ENCODE measurements around the gene ACP1.
"Not testable (repeated sequence)": the region's sequence is repeated elsewhere in the genome, so short reads cannot be mapped to it uniquely, and the experiment has no call there.

The ACP1 gene

GRCh38 chr2:295090-295489 lies 30.3 kb downstream of the ACP1 start:
- peaks cover 45% of the 10 kb centered on the region for H3K27me3 Mint-ChIP-seq (ENCODE audit: low read depth)
- peaks cover 4% of the 10 kb centered on the region for H3K9me3 Mint-ChIP-seq
- H3K4me3 Mint-ChIP-seq = no peak overlapping the region
- no peaks in the 10 kb centered on the region for H3K36me3 Mint-ChIP-seq (ENCODE audit: low read depth)
- H3K27ac Mint-ChIP-seq = no peak overlapping the region
- H3K4me1 Mint-ChIP-seq (ENCODE audit: low read depth) = no peaks in the 10 kb centered on the region

- Mint-ChIP-seq H3K27ac (no peak overlapping the region), H3K9me3 (peaks cover 8% of the 10 kb centered on the region), H3K4me1 (ENCODE audit: low read depth) (no peaks in the 10 kb centered on the region), H3K27me3 (ENCODE audit: low read depth) (peaks cover 34% of the 10 kb centered on the region), H3K36me3 (ENCODE audit: low read depth) (no peaks in the 10 kb centered on the region), H3K4me3 (no peak overlapping the region)
Measured at GRCh38 chr2:296354-296753, 31.6 kb downstream of the ACP1 start.

GRCh38 chr2:305366-305765 lies 40.6 kb downstream of the ACP1 start:
- Mint-ChIP-seq H3K27me3 (ENCODE audit: low read depth) (peaks cover 12% of the 10 kb centered on the region), H3K4me1 (ENCODE audit: low read depth) (no peaks in the 10 kb centered on the region), H3K9me3 (peaks cover 4% of the 10 kb centered on the region), H3K27ac (no peak overlapping the region), H3K4me3 (no peak overlapping the region), H3K36me3 (ENCODE audit: low read depth) (no peaks in the 10 kb centered on the region)

GRCh38 chr2:309148-309953 lies 44.6 kb downstream of the ACP1 start:
- H3K4me3 Mint-ChIP-seq = no peak overlapping the region
- H3K4me1 Mint-ChIP-seq (ENCODE audit: low read depth) = no peaks in the 10 kb centered on the region
- H3K27me3 Mint-ChIP-seq (ENCODE audit: low read depth) = no peaks in the 10 kb centered on the region
- H3K27ac Mint-ChIP-seq = no peak overlapping the region
- no peaks in the 10 kb centered on the region for H3K36me3 Mint-ChIP-seq (ENCODE audit: low read depth)
- no peaks in the 10 kb centered on the region for H3K9me3 Mint-ChIP-seq

GRCh38 chr2:309954-310510 lies 45.3 kb downstream of the ACP1 start:
- H3K27me3 Mint-ChIP-seq (ENCODE audit: low read depth) = no peaks in the 10 kb centered on the region
- H3K9me3 Mint-ChIP-seq = no peaks in the 10 kb centered on the region
- no peak overlapping the region for H3K27ac Mint-ChIP-seq
- no peaks in the 10 kb centered on the region for H3K36me3 Mint-ChIP-seq (ENCODE audit: low read depth)
- H3K4me1 Mint-ChIP-seq (ENCODE audit: low read depth) = no peaks in the 10 kb centered on the region
- no peak overlapping the region for H3K4me3 Mint-ChIP-seq

- Mint-ChIP-seq H3K4me1 (ENCODE audit: low read depth) (no peaks in the 10 kb centered on the region), H3K27me3 (ENCODE audit: low read depth) (peaks cover 2% of the 10 kb centered on the region), H3K27ac (no peak overlapping the region), H3K4me3 (no peak overlapping the region), H3K9me3 (no peaks in the 10 kb centered on the region), H3K36me3 (ENCODE audit: low read depth) (no peaks in the 10 kb centered on the region)
Measured at GRCh38 chr2:310994-311393, 46.2 kb downstream of the ACP1 start.

GRCh38 chr2:313991-314390 lies 49.2 kb downstream of the ACP1 start:
- Mint-ChIP-seq H3K27ac (no peak overlapping the region), H3K4me1 (ENCODE audit: low read depth) (peaks cover 19% of the 10 kb centered on the region), H3K4me3 (no peak overlapping the region), H3K27me3 (ENCODE audit: low read depth) (peaks cover 5% of the 10 kb centered on the region), H3K36me3 (ENCODE audit: low read depth) (peaks cover 1% of the 10 kb centered on the region), H3K9me3 (no peaks in the 10 kb centered on the region)

- peaks cover 3% of the 10 kb centered on the region for H3K36me3 Mint-ChIP-seq (ENCODE audit: low read depth)
- H3K27me3 Mint-ChIP-seq (ENCODE audit: low read depth) = peaks cover 5% of the 10 kb centered on the region
- no peaks in the 10 kb centered on the region for H3K9me3 Mint-ChIP-seq
- no peak overlapping the region for H3K4me3 Mint-ChIP-seq
- H3K4me1 Mint-ChIP-seq (ENCODE audit: low read depth) = peaks cover 20% of the 10 kb centered on the region
- H3K27ac Mint-ChIP-seq = no peak overlapping the region
Measured at GRCh38 chr2:314561-315336, 50.0 kb downstream of the ACP1 start.

GRCh38 chr2:315925-316324 lies 51.2 kb downstream of the ACP1 start:
- H3K27me3 Mint-ChIP-seq (ENCODE audit: low read depth); H3K36me3 Mint-ChIP-seq (ENCODE audit: low read depth); H3K27ac Mint-ChIP-seq; H3K4me3 Mint-ChIP-seq; H3K9me3 Mint-ChIP-seq: not testable (repeated sequence)
- peaks cover 20% of the 10 kb centered on the region for H3K4me1 Mint-ChIP-seq (ENCODE audit: low read depth)

- H3K27me3 Mint-ChIP-seq (ENCODE audit: low read depth) = peaks cover 5% of the 10 kb centered on the region
- peaks cover 20% of the 10 kb centered on the region for H3K4me1 Mint-ChIP-seq (ENCODE audit: low read depth)
- no peaks in the 10 kb centered on the region for H3K9me3 Mint-ChIP-seq
- H3K36me3 Mint-ChIP-seq (ENCODE audit: low read depth) = peaks cover 3% of the 10 kb centered on the region
- no peak overlapping the region for H3K4me3 Mint-ChIP-seq
- H3K27ac Mint-ChIP-seq = no peak overlapping the region
Measured at GRCh38 chr2:316381-316780, 51.6 kb downstream of the ACP1 start.

- H3K36me3 Mint-ChIP-seq (ENCODE audit: low read depth) = peaks cover 3% of the 10 kb centered on the region
- H3K4me3 Mint-ChIP-seq = peak overlapping the region; percentile 40
- H3K27ac Mint-ChIP-seq = peak overlapping the region; percentile 68
- H3K9me3 Mint-ChIP-seq = no peaks in the 10 kb centered on the region
- peaks cover 5% of the 10 kb centered on the region for H3K27me3 Mint-ChIP-seq (ENCODE audit: low read depth)
- H3K4me1 Mint-ChIP-seq (ENCODE audit: low read depth) = peaks cover 20% of the 10 kb centered on the region
Measured at GRCh38 chr2:317501-318424, 53.0 kb downstream of the ACP1 start.

- no peaks in the 10 kb centered on the region for H3K9me3 Mint-ChIP-seq
- peaks cover 6% of the 10 kb centered on the region for H3K27me3 Mint-ChIP-seq (ENCODE audit: low read depth)
- peaks cover 3% of the 10 kb centered on the region for H3K36me3 Mint-ChIP-seq (ENCODE audit: low read depth)
- H3K4me1 Mint-ChIP-seq (ENCODE audit: low read depth) = peaks cover 20% of the 10 kb centered on the region
- no peak overlapping the region for H3K4me3 Mint-ChIP-seq
- peak overlapping the region; percentile 8 for H3K27ac Mint-ChIP-seq
Measured at GRCh38 chr2:319059-319600, 54.4 kb downstream of the ACP1 start.

- no peak overlapping the region for H3K4me3 Mint-ChIP-seq
- H3K27me3 Mint-ChIP-seq (ENCODE audit: low read depth) = peaks cover 11% of the 10 kb centered on the region
- H3K36me3 Mint-ChIP-seq (ENCODE audit: low read depth) = peaks cover 3% of the 10 kb centered on the region
- peaks cover 21% of the 10 kb centered on the region for H3K4me1 Mint-ChIP-seq (ENCODE audit: low read depth)
- H3K27ac Mint-ChIP-seq = peak overlapping the region; percentile 27
- H3K9me3 Mint-ChIP-seq = no peaks in the 10 kb centered on the region
Measured at GRCh38 chr2:320561-320960, 55.8 kb downstream of the ACP1 start.

GRCh38 chr2:322326-322725 lies 57.6 kb downstream of the ACP1 start:
- Mint-ChIP-seq H3K27ac (no peak overlapping the region), H3K9me3 (no peaks in the 10 kb centered on the region), H3K27me3 (ENCODE audit: low read depth) (peaks cover 12% of the 10 kb centered on the region), H3K36me3 (ENCODE audit: low read depth) (peaks cover 3% of the 10 kb centered on the region), H3K4me3 (no peak overlapping the region), H3K4me1 (ENCODE audit: low read depth) (peaks cover 21% of the 10 kb centered on the region)

Measured in T-helper 1 cell treated with Interleukin-12 subunit alpha and Interleukin-12 subunit beta and Interleukin-4 antibody, amounts not matched to agents 30 μg/mL and 1 μg/mL, for 36 hours (primary cell).